ENCODE data around the gene LAPTM5. TPM values are rescaled to one million over a fixed set of nuclear protein-coding genes. Genes with fewer than 3 reads are reported as not detected.

The LAPTM5 gene
- total and polyA plus RNA-seq, 2 donors (not counting 3 experiments of a cell fraction or from before 2014, with no cell fraction given) = 83.4 to 95.2 TPM

DNA sequence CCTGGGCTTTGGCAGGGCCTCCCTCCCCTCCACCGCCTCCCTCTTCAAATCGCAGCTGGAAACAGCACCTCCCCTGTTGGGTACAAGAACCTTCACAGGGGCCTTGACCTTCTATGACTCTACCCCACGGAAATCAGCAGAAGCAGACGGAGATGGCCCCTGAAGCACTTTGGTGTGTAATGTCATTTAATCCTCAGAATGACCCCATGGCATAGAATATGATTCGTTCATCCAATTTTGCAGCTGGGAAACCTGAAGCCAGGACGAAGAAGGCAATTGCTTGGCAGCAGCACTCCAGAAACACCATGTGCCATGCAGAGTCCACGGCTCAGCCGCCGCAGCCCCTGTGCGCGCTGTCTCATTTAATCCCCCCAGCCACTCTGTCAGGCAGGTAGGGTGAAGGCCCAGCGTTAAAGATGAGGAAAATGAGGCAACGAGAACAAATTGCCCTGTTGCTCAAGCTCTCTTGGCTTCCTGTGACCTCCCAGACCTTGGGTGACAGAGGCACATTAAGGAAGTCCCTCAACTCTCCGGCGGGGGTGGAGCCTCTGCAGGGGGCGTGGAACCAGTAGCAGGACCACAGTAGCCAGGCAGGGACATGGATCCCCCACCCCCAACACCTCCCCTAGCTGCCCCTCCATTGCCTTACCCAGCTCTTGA is 25.8 kb upstream of the LAPTM5 start:
- BruUV-seq (replicated peaks) = no TSS peak
- TF ChIP-seq MYC (IDR thresholded peaks at IDR 0.05; ENCODE audit: low read depth, low read length) (no peak), POLR2A (IDR thresholded peaks at IDR 0.05; ENCODE audit: low read depth, low read length) (no peak)
- Histone ChIP-seq H3K79me2 (ENCODE audit: control insufficient read depth, insufficient read depth, low read length) (no peaks in the 10 kb centered on the region), H3K36me3 (ENCODE audit: control insufficient read depth in 2 of 2, extremely low read depth in 1 of 2, insufficient read depth in 2 of 2, low read length in 2 of 2) (no peaks in the 10 kb centered on the region), H4K20me1 (replicated peaks; ENCODE audit: control insufficient read depth, extremely low read depth, insufficient read depth, low read length) (no peaks in the 10 kb centered on the region), H3K9ac (replicated peaks; ENCODE audit: extremely low read depth, insufficient read depth, low read length) (no peak overlapping the region), H3K4me1 (ENCODE audit: control insufficient read depth, extremely low read depth, insufficient read depth, low read length) (peaks cover 7% of the 10 kb centered on the region), H3K4me2 (ENCODE audit: insufficient read depth, low read length) (no peak overlapping the region), H2AFZ (ENCODE audit: low read depth, low read length) (no peak overlapping the region), H3K27ac (ENCODE audit: insufficient read depth, low read depth, low read length) (no peak overlapping the region), H3K4me3 (replicated peaks in 1 of 3; ENCODE audit: insufficient read depth in 1 of 3, low read depth in 1 of 3, low read length in 3 of 3) (no peak overlapping the region), H3K9me1 (replicated peaks; ENCODE audit: control insufficient read depth, extremely low read depth, insufficient read depth, low read length) (no peaks in the 10 kb centered on the region), H3K27me3 (ENCODE audit: control insufficient read depth in 2 of 2, insufficient read depth in 2 of 2, low read length in 2 of 2) (peaks cover 0 to 3% of the 10 kb centered on the region in 2 experiments), H3K9me3 (replicated peaks; ENCODE audit: control insufficient read depth, insufficient read depth, low read length) (no peaks in the 10 kb centered on the region)
- FAIRE-seq (no peak), DNase-seq (ENCODE audit: low read depth, low spot score) (no peak)
- ChIA-PET CTCF (interaction anchor here (0.7 to 10.7 kb wide), 32 partner anchors 8 to 146 kb away, joined by 3 to 726 read pairs (median 5); partner anchors contain the start of gene MATN1), POLR2A (interaction anchor here (0.6 kb wide), 1 partner anchor 56 kb away, joined by 3 read pairs; no protein-coding TSS in a partner anchor)
- intact Hi-C loops (cut with micrococcal nuclease) = no loop called here
- dilution Hi-C loops (cut with MboI; ENCODE audit: extremely low pct_ligation_motif_present, low sequenced_read_pairs) = no loop called here

GRCh38 chr1:30782361-30783255 is 25.0 kb upstream of the LAPTM5 start:
- no peak overlapping the region for H3K9ac ChIP-seq (replicated peaks; ENCODE audit: extremely low read depth, insufficient read depth, low read length)
- CTCF ChIA-PET = interaction anchor here (0.7 to 10.7 kb wide), 33 partner anchors 8 to 146 kb away, joined by 3 to 726 read pairs (median 5); partner anchors contain the start of gene MATN1
- H3K9me1 ChIP-seq (replicated peaks; ENCODE audit: control insufficient read depth, extremely low read depth, insufficient read depth, low read length) = no peaks in the 10 kb centered on the region
- POLR2A ChIA-PET = interaction anchor here (0.6 kb wide), 1 partner anchor 1911 kb away, joined by 5 read pairs; no protein-coding TSS in a partner anchor
- DNase-seq (ENCODE audit: low read depth, low spot score) (peak; percentile 50), FAIRE-seq (peak; percentile 81)
- H3K4me1 ChIP-seq (ENCODE audit: control insufficient read depth, extremely low read depth, insufficient read depth, low read length) = peaks cover 7% of the 10 kb centered on the region
- peaks cover 0 to 3% of the 10 kb centered on the region in 2 experiments for H3K27me3 ChIP-seq (ENCODE audit: control insufficient read depth in 2 of 2, insufficient read depth in 2 of 2, low read length in 2 of 2)
- TF ChIP-seq MYC (IDR thresholded peaks at IDR 0.05; ENCODE audit: low read depth, low read length) (no peak), POLR2A (IDR thresholded peaks at IDR 0.05; ENCODE audit: low read depth, low read length) (no peak), POLR2AphosphoS5 (IDR thresholded peaks at IDR 0.05; ENCODE audit: insufficient read depth, low read depth, low read length) (no peak), CTCF (IDR thresholded peaks at IDR 0.05; ENCODE audit: extremely low read depth in 1 of 2, insufficient read depth in 1 of 2, low read depth in 1 of 2, low read length in 2 of 2) (peak; percentile 56 to 86), EZH2 (IDR thresholded peaks at IDR 0.05; ENCODE audit: borderline replicate concordance, low read depth, low read length, severe bottlenecking) (no peak)
- H3K27ac ChIP-seq (ENCODE audit: insufficient read depth, low read depth, low read length) = no peak overlapping the region
- peak overlapping the region; percentile 74 for H2AFZ ChIP-seq (ENCODE audit: low read depth, low read length)
- no TSS peak for BruUV-seq (replicated peaks)
- H3K36me3 ChIP-seq (ENCODE audit: control insufficient read depth in 2 of 2, extremely low read depth in 1 of 2, insufficient read depth in 2 of 2, low read length in 2 of 2) = no peaks in the 10 kb centered on the region
- no peaks in the 10 kb centered on the region for H4K20me1 ChIP-seq (replicated peaks; ENCODE audit: control insufficient read depth, extremely low read depth, insufficient read depth, low read length)
- H3K79me2 ChIP-seq (ENCODE audit: control insufficient read depth, insufficient read depth, low read length) = no peaks in the 10 kb centered on the region
- dilution Hi-C loops (cut with MboI; ENCODE audit: extremely low pct_ligation_motif_present, low sequenced_read_pairs) = no loop called here
- H3K4me2 ChIP-seq (ENCODE audit: insufficient read depth, low read length) = peak overlapping the region; percentile 1
- intact Hi-C loops (cut with micrococcal nuclease) = loop anchor here (1.0 kb wide), 3 partner anchors 19 to 147 kb away; no protein-coding TSS in a partner anchor
- H3K9me3 ChIP-seq (replicated peaks; ENCODE audit: control insufficient read depth, insufficient read depth, low read length) = no peaks in the 10 kb centered on the region
- H3K4me3 ChIP-seq (replicated peaks in 1 of 3; ENCODE audit: insufficient read depth in 1 of 3, low read depth in 1 of 3, low read length in 3 of 3) = no peak overlapping the region
